KMS-11 (cell line): ENCODE data around the gene KRTAP1-5.

Experiments used
- H2AFZ ChIP-seq: fragments of 200-600 bp; sonication (generic); 2 replicates; pipeline ENCODE4 v1.6.1; 2016; ENCODE audit warnings: antibody characterized with exemption, mixed run types, low read depth
- H3K27ac ChIP-seq: fragments of 200-600 bp; sonication (generic); 2 replicates; pipeline ENCODE4 v1.6.1; 2016; ENCODE audit warnings: mild to moderate bottlenecking, mixed run types
- H3K27me3 ChIP-seq: fragments of 200-600 bp; sonication (generic); 2 replicates; pipeline ENCODE4 v1.6.1; 2017; ENCODE audit warnings: mild to moderate bottlenecking, low read depth, mixed run types, moderate library complexity; ENCODE audit not compliant: insufficient read depth
- H3K36me3 ChIP-seq: fragments of 200-600 bp; sonication (generic); 2 replicates; pipeline ENCODE4 v1.6.1; 2017; ENCODE audit warnings: mild to moderate bottlenecking, mixed run types; ENCODE audit not compliant: insufficient read depth
- H3K4me1 ChIP-seq: fragments of 200-600 bp; sonication (generic); 2 replicates; pipeline ENCODE4 v1.6.1; 2016; ENCODE audit warnings: mild to moderate bottlenecking, low read depth, mixed run types; ENCODE audit not compliant: poor library complexity, severe bottlenecking
- H3K4me2 ChIP-seq: fragments of 200-600 bp; sonication (generic); 2 replicates; pipeline ENCODE4 v1.7.0; 2016; ENCODE audit warnings: mild to moderate bottlenecking, mixed run types
- H3K4me3 ChIP-seq: fragments of 200-600 bp; sonication (generic); IDR thresholded peaks from 2 replicates; pipeline ENCODE4 v1.6.1; 2017; ENCODE audit warnings: low read depth, low read length, mixed read lengths; ENCODE audit not compliant: insufficient read depth
- H3K79me2 ChIP-seq: fragments of 200-600 bp; sonication (generic); 2 replicates; pipeline ENCODE4 v1.6.1; 2016; ENCODE audit warnings: low read depth, mixed run types; ENCODE audit not compliant: insufficient read depth
- H3K9ac ChIP-seq: fragments of 200-600 bp; sonication (generic); 2 replicates; pipeline ENCODE4 v1.6.1; 2016; ENCODE audit warnings: mild to moderate bottlenecking, mixed run types
- H4K20me1 ChIP-seq: fragments of 200-600 bp; sonication (generic); 2 replicates; pipeline ENCODE4 v1.6.1; 2016; ENCODE audit warnings: mild to moderate bottlenecking, mixed run types; ENCODE audit not compliant: insufficient read depth
- TF ChIP-seq, protein P1 (sequence below): fragments of 200-600 bp; sonication (generic); conservative IDR thresholded peaks from 2 replicates; pipeline ENCODE4 v1.6.1; 2017; ENCODE audit warnings: low read depth, mild to moderate bottlenecking, antibody characterized with exemption, low read length, moderate library complexity, mixed read lengths

KRTAP1-5 gene, protein sequence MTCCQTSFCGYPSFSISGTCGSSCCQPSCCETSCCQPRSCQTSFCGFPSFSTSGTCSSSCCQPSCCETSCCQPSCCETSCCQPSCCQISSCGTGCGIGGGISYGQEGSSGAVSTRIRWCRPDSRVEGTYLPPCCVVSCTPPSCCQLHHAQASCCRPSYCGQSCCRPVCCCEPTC

DNA sequence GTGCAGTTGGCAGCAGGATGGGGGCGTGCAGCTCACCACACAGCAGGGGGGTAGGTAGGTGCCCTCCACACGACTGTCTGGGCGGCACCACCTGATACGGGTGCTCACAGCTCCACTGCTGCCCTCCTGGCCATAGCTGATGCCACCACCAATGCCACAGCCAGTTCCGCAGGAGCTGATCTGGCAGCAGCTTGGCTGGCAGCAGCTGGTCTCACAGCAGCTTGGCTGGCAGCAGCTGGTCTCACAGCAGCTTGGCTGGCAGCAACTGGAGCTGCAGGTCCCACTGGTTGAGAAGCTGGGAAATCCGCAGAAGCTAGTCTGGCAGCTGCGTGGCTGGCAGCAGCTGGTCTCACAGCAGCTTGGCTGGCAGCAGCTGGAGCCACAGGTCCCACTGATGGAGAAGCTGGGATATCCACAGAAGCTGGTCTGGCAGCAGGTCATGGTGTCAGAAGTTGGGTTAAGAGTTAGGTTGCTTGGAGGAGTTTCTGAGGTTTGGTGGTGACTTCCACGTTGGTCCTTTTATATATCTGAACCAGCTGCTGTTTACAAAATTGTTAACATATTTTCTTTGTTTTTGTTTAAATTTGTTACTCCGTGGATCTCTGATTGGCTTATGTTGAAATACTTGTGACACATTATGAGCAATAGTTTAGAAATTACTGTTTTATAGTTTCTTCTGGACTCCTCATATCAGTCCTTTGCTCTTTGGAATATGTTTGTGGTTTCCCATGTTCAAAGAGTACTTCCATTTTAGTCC, at the start of gene KRTAP1-5:
TSS of gene KRTAP1-5 (minus strand) at position 494 of the 757 bp plus-strand sequence. CDS start at position 441, 53 bp downstream.
- no peak within 1 kb of the TSS for H3K4me3 ChIP-seq
- no peak within 1 kb of the TSS for H3K4me2 ChIP-seq
- no peaks in the 10 kb centered on the region for H3K36me3 ChIP-seq
- H4K20me1 ChIP-seq: no peaks in the 10 kb centered on the region
- no peak within 1 kb of the TSS for H2AFZ ChIP-seq
- no peaks in the 10 kb centered on the region for H3K4me1 ChIP-seq
- no peak within 1 kb of the TSS for H3K9ac ChIP-seq
- TF ChIP-seq, protein P1, sequence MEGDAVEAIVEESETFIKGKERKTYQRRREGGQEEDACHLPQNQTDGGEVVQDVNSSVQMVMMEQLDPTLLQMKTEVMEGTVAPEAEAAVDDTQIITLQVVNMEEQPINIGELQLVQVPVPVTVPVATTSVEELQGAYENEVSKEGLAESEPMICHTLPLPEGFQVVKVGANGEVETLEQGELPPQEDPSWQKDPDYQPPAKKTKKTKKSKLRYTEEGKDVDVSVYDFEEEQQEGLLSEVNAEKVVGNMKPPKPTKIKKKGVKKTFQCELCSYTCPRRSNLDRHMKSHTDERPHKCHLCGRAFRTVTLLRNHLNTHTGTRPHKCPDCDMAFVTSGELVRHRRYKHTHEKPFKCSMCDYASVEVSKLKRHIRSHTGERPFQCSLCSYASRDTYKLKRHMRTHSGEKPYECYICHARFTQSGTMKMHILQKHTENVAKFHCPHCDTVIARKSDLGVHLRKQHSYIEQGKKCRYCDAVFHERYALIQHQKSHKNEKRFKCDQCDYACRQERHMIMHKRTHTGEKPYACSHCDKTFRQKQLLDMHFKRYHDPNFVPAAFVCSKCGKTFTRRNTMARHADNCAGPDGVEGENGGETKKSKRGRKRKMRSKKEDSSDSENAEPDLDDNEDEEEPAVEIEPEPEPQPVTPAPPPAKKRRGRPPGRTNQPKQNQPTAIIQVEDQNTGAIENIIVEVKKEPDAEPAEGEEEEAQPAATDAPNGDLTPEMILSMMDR: no peak
- no peaks in the 10 kb centered on the region for H3K27me3 ChIP-seq
- no peaks in the 10 kb centered on the region for H3K79me2 ChIP-seq
- H3K27ac ChIP-seq: no peak within 1 kb of the TSS

DNA sequence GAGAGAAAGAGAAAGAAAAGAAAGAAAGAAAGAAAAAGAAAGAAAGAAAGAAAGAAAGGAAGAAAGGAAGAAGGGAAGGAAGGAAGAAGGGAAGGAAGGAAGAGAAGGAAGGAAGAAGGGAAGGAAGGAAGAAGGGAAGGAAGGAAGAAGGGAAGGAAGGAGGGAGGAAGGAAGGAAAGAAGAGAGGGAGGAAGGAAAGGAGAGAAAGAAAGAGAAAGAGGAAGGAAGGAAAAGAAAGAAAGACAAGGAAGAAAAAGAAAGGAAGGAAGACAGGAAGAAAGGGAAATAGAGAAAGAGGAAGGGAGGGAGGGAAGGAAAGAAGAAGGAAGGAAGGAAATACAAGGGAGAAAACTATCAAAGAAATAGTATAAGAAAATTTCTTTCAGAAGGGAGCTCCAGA, 49.8 kb upstream of the KRTAP1-5 start:
- Histone ChIP-seq H3K4me1 (no peaks in the 10 kb centered on the region), H4K20me1 (no peaks in the 10 kb centered on the region), H3K9ac (no peak overlapping the region), H2AFZ (no peak overlapping the region), H3K79me2 (no peaks in the 10 kb centered on the region), H3K27ac (no peak overlapping the region), H3K4me3 (no peak overlapping the region), H3K4me2 (no peak overlapping the region), H3K36me3 (no peaks in the 10 kb centered on the region), H3K27me3 (no peaks in the 10 kb centered on the region)
- TF ChIP-seq, protein P1: no peak

GRCh38 chr17:41073676-41074075, 46.7 kb upstream of the KRTAP1-5 start:
- TF ChIP-seq, protein P1: no peak
- H3K27ac ChIP-seq: no peak overlapping the region
- no peaks in the 10 kb centered on the region for H3K36me3 ChIP-seq
- no peak overlapping the region for H3K4me3 ChIP-seq
- H3K27me3 ChIP-seq: no peaks in the 10 kb centered on the region
- H3K79me2 ChIP-seq: no peaks in the 10 kb centered on the region
- no peaks in the 10 kb centered on the region for H4K20me1 ChIP-seq
- no peaks in the 10 kb centered on the region for H3K4me1 ChIP-seq
- H3K4me2 ChIP-seq: no peak overlapping the region
- H2AFZ ChIP-seq: no peak overlapping the region
- no peak overlapping the region for H3K9ac ChIP-seq

GRCh38 chr17:41071606-41072360, 44.8 kb upstream of the KRTAP1-5 start:
- Histone ChIP-seq H4K20me1 (no peaks in the 10 kb centered on the region), H3K79me2 (no peaks in the 10 kb centered on the region), H3K4me2 (no peak overlapping the region), H3K9ac (no peak overlapping the region), H3K27ac (no peak overlapping the region), H2AFZ (no peak overlapping the region), H3K4me1 (no peaks in the 10 kb centered on the region), H3K27me3 (no peaks in the 10 kb centered on the region), H3K4me3 (no peak overlapping the region), H3K36me3 (no peaks in the 10 kb centered on the region)
- TF ChIP-seq, protein P1: no peak
